SJCRH30 (cell line): Measurements from ENCODE around the gene TACO1. TPM values are rescaled to one million over a fixed set of nuclear protein-coding genes. Genes with fewer than 3 reads are reported as not detected.

ENCODE experiments used
- DNase-seq, 2 experiments: peaks; one replicate each; pipeline ENCODE4 v3.0.0-alpha.2; 2015 to 2020
- H3K27ac ChIP-seq: fragments of 250-450 bp; sonication (Bioruptor Pico); 2 replicates; pipeline ENCODE4 v1.5.1; 2020; ENCODE audit warnings: mild to moderate bottlenecking, moderate library complexity
- H3K27me3 ChIP-seq: fragments of 250-450 bp; sonication (Bioruptor Pico); 2 replicates; pipeline ENCODE4 v1.5.1; 2020; ENCODE audit warnings: mild to moderate bottlenecking, moderate library complexity
- H3K36me3 ChIP-seq: fragments of 250-450 bp; sonication (Bioruptor Pico); 2 replicates; pipeline ENCODE4 v1.5.1; 2020; ENCODE audit warnings: mild to moderate bottlenecking, moderate library complexity
- H3K4me1 ChIP-seq: fragments of 250-450 bp; sonication (Bioruptor Pico); 2 replicates; pipeline ENCODE4 v1.5.1; 2020; ENCODE audit warnings: mild to moderate bottlenecking, moderate library complexity
- H3K4me3 ChIP-seq: fragments of 250-450 bp; sonication (Bioruptor Pico); 2 replicates; pipeline ENCODE4 v1.5.1; 2020; ENCODE audit warnings: mild to moderate bottlenecking, moderate library complexity
- H3K9me3 ChIP-seq: fragments of 250-450 bp; sonication (Bioruptor Pico); replicated peaks from 2 replicates; pipeline ENCODE4 v1.5.1; 2020; ENCODE audit warnings: mild to moderate bottlenecking, moderate library complexity
- total RNA-seq: library from RNA; depleted of rRNA; stranded (reverse); fragments of >200 nt; shearing (Covaris generic); gene quantifications from 2 replicates; pipeline ENCODE4 v1.2.3, GENCODE V29; 2014

The TACO1 gene
- total RNA-seq, 1 experiment from 2014 or later: 18.2 TPM

- H3K9me3 ChIP-seq: no peaks in the 10 kb centered on the region
- no peak overlapping the region for H3K4me3 ChIP-seq
- no peak for DNase-seq
- H3K36me3 ChIP-seq: peaks cover 13% of the 10 kb centered on the region
- no peaks in the 10 kb centered on the region for H3K4me1 ChIP-seq
- H3K27me3 ChIP-seq: no peaks in the 10 kb centered on the region
- no peak overlapping the region for H3K27ac ChIP-seq
These were observed 21.1 kb upstream of the TACO1 start for GRCh38 chr17:63579633-63580032.

DNA sequence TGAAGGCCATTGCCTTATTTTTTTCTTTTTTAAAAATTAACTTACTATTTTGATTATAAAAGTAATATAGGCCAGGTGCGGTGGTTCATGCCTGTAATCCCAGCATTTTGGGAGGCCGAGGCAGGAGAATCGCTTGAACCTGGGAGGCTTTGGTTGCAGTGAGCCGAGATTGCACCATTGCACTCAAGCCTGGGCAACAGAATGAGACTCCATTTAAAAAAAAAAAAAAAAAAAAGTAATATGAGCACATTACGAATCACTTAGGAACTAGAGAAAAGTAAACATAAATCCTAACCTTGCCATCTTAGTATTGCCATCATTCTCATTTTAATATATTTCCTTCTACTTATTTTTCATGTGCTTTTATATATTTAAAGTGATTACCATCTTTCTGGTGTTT, 12.9 kb upstream of the TACO1 start:
- Histone ChIP-seq H3K27me3 (no peaks in the 10 kb centered on the region), H3K36me3 (peaks cover 29% of the 10 kb centered on the region), H3K4me1 (peaks cover 2% of the 10 kb centered on the region; the same call in 1 of the 2 replicates), H3K27ac (no peak overlapping the region), H3K9me3 (no peaks in the 10 kb centered on the region), H3K4me3 (no peak overlapping the region)
- DNase-seq: no peak

GRCh38 chr17:63588797-63589196, 11.9 kb upstream of the TACO1 start:
- no peak overlapping the region for H3K27ac ChIP-seq
- H3K4me3 ChIP-seq: no peak overlapping the region
- no peak for DNase-seq
- H3K4me1 ChIP-seq: peaks cover 5% of the 10 kb centered on the region; the same call in 1 of the 2 replicates
- no peaks in the 10 kb centered on the region for H3K27me3 ChIP-seq
- peaks cover 24% of the 10 kb centered on the region for H3K36me3 ChIP-seq
- H3K9me3 ChIP-seq: no peaks in the 10 kb centered on the region

- Histone ChIP-seq H3K27ac (no peak overlapping the region), H3K9me3 (no peaks in the 10 kb centered on the region), H3K4me3 (no peak overlapping the region), H3K27me3 (no peaks in the 10 kb centered on the region), H3K4me1 (peaks cover 5% of the 10 kb centered on the region; the same call in 1 of the 2 replicates), H3K36me3 (peaks cover 24% of the 10 kb centered on the region)
- DNase-seq: no peak
These were observed 11.0 kb upstream of the TACO1 start for GRCh38 chr17:63589646-63590045.

- Histone ChIP-seq H3K4me1 (peaks cover 5% of the 10 kb centered on the region; the same call in 1 of the 2 replicates), H3K27ac (0 out of 2 replicates have a peak overlapping the region, but pooled peaks have one; percentile 18), H3K36me3 (peaks cover 18% of the 10 kb centered on the region), H3K27me3 (no peaks in the 10 kb centered on the region), H3K9me3 (no peaks in the 10 kb centered on the region), H3K4me3 (no peak overlapping the region)
- peak in 1 of 2 experiments; percentile 24 for DNase-seq
These were observed 7.9 kb upstream of the TACO1 start for GRCh38 chr17:63592797-63593196.

- peaks cover 5% of the 10 kb centered on the region; the same call in 1 of the 2 replicates for H3K4me1 ChIP-seq
- no peak for DNase-seq
- H3K27me3 ChIP-seq: no peaks in the 10 kb centered on the region
- peaks cover 3% of the 10 kb centered on the region for H3K36me3 ChIP-seq
- H3K9me3 ChIP-seq: no peaks in the 10 kb centered on the region
- no peak overlapping the region for H3K27ac ChIP-seq
- no peak overlapping the region for H3K4me3 ChIP-seq
These were observed 5.6 kb upstream of the TACO1 start for GRCh38 chr17:63595132-63595531.

- peaks cover 5% of the 10 kb centered on the region; the same call in 1 of the 2 replicates for H3K4me1 ChIP-seq
- no peaks in the 10 kb centered on the region for H3K36me3 ChIP-seq
- no peaks in the 10 kb centered on the region for H3K9me3 ChIP-seq
- H3K27ac ChIP-seq: no peak overlapping the region
- H3K4me3 ChIP-seq: no peak overlapping the region
- H3K27me3 ChIP-seq: no peaks in the 10 kb centered on the region
- DNase-seq: no peak
These were observed 3.7 kb upstream of the TACO1 start for GRCh38 chr17:63596856-63597586.

GRCh38 chr17:63598281-63598680, 2.4 kb upstream of the TACO1 start:
- peaks cover 2% of the 10 kb centered on the region; the same call in 1 of the 2 replicates for H3K36me3 ChIP-seq

GRCh38 chr17:63601439-63602371, 1.0 kb downstream of the TACO1 start:
- Histone ChIP-seq H3K4me3 (peak overlapping the region; percentile 86), H3K4me1 (no peaks in the 10 kb centered on the region), H3K27ac (peak overlapping the region; percentile 57), H3K27me3 (no peaks in the 10 kb centered on the region), H3K9me3 (no peaks in the 10 kb centered on the region), H3K36me3 (peaks cover 16% of the 10 kb centered on the region; the same call in 1 of the 2 replicates)
- no peak for DNase-seq

More at GRCh38 chr17:63598281-63598680, 2.4 kb upstream of the TACO1 start:
- H3K4me3 ChIP-seq: no peak overlapping the region
- H3K9me3 ChIP-seq: no peaks in the 10 kb centered on the region
- no peaks in the 10 kb centered on the region for H3K4me1 ChIP-seq
- H3K27ac ChIP-seq: no peak overlapping the region
- no peaks in the 10 kb centered on the region for H3K27me3 ChIP-seq
- no peak for DNase-seq

- no peak overlapping the region for H3K4me3 ChIP-seq
- no peaks in the 10 kb centered on the region for H3K27me3 ChIP-seq
- H3K27ac ChIP-seq: no peak overlapping the region
- no peak for DNase-seq
- H3K9me3 ChIP-seq: no peaks in the 10 kb centered on the region
- peaks cover 16% of the 10 kb centered on the region; the same call in 1 of the 2 replicates for H3K36me3 ChIP-seq
- H3K4me1 ChIP-seq: no peaks in the 10 kb centered on the region
These were observed 9.3 kb downstream of the TACO1 start for GRCh38 chr17:63609816-63610573.

- no peaks in the 10 kb centered on the region for H3K4me1 ChIP-seq
- no peaks in the 10 kb centered on the region for H3K9me3 ChIP-seq
- H3K4me3 ChIP-seq: no peak overlapping the region
- H3K27me3 ChIP-seq: no peaks in the 10 kb centered on the region
- 0 out of 2 replicates have a peak, but pooled peaks cover 11% of the 10 kb centered on the region for H3K36me3 ChIP-seq
- no peak for DNase-seq
- no peak overlapping the region for H3K27ac ChIP-seq
These were observed 10.2 kb downstream of the TACO1 start for GRCh38 chr17:63610854-63611253.

DNA sequence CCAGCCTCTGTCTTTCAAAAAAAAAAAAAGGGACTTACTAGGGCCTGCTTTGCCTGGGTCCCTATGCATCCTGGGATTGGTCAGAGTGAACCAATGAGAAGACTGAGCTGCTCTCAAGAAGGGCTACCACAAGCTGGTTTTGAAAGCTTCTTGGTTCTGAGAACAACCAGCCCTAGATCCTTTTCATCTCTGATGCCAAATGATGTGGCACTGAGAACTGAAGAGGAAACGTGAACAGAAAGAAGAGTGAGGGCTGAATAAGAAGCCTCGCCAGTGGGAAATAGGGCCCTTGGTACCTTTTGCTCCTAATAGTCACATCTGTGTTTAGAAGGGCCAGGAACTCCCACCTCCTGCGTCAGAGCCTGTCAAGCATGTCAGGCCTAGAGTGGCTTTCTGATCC, 10.7 kb downstream of the TACO1 start:
- no peak overlapping the region for H3K27ac ChIP-seq

DNA sequence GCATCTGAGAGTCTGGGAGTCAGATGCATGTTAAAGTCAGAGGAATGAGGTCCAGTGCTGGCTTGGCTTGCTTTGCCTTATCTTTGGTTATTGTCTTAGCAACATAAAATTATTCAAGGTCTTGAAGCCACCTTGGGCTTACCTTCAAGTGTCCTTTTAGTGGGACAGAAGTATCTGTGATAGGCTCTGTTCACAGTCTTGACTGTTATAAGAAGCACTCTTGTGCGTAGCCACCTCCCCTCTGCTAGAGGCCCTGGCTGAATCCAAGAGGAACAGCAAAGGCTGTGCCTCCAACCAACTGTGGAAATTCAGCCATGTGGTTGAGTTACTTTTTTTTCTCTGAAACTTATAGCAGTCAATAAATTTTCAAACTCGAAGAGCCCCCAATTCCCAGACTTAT, 13.0 kb downstream of the TACO1 start:
- no peaks in the 10 kb centered on the region for H3K4me1 ChIP-seq
- no peak overlapping the region for H3K27ac ChIP-seq
- no peaks in the 10 kb centered on the region for H3K36me3 ChIP-seq
- no peak overlapping the region for H3K4me3 ChIP-seq
- no peaks in the 10 kb centered on the region for H3K9me3 ChIP-seq
- no peak for DNase-seq
- H3K27me3 ChIP-seq: no peaks in the 10 kb centered on the region

More for the DNA sequence above, 10.7 kb downstream of the TACO1 start:
- H3K4me1 ChIP-seq: no peaks in the 10 kb centered on the region
- H3K36me3 ChIP-seq: 0 out of 2 replicates have a peak, but pooled peaks cover 6% of the 10 kb centered on the region
- H3K9me3 ChIP-seq: no peaks in the 10 kb centered on the region
- no peak overlapping the region for H3K4me3 ChIP-seq
- no peaks in the 10 kb centered on the region for H3K27me3 ChIP-seq
- no peak for DNase-seq

DNA sequence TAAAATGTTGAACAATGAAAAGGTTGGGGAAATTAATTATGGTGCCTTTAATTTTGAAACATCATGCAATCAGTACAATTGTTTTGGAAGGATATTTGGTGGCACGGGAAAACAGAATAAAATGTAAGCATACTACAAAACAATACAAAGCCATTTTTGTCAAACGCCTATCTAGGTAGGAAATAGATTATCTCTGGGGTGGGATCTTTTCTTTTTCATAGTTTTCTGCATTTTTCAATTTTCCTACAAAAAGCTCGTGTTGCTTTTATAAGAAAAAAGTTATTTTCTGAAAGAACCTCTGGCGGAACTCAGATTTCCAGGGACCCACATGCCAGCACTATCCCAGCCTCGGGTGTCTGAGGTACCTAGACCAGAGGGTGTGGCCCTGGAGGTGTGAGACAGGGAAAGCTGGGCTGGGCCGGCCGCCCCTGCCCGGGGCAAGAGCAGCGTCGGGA, 20.6 kb downstream of the TACO1 start:
- Histone ChIP-seq H3K27ac (peak overlapping the region; percentile 55), H3K36me3 (no peaks in the 10 kb centered on the region), H3K9me3 (no peaks in the 10 kb centered on the region), H3K4me1 (peaks cover 5% of the 10 kb centered on the region; the same call in 1 of the 2 replicates), H3K27me3 (no peaks in the 10 kb centered on the region), H3K4me3 (peak overlapping the region; percentile 70)
- no peak for DNase-seq
